ENCODE measurements around the gene NRL.

Gene NRL

GRCh38 chr14:24065408-24065807 is 49.3 kb downstream of the NRL start:
- DNase-seq = no peak

- no peak for DNase-seq
Observed at GRCh38 chr14:24064856-24065255, 49.9 kb downstream of the NRL start.

- DNase-seq = no peak
Observed at GRCh38 chr14:24064091-24064795, 50.5 kb downstream of the NRL start.

- DNase-seq = no peak
Observed at GRCh38 chr14:24063263-24063836, 51.4 kb downstream of the NRL start.

- no peak for DNase-seq
Observed at GRCh38 chr14:24062216-24062980, 52.4 kb downstream of the NRL start.

- no peak for DNase-seq
Observed at GRCh38 chr14:24060984-24061913, 53.5 kb downstream of the NRL start.

GRCh38 chr14:24060443-24060842 is 54.3 kb downstream of the NRL start:
- DNase-seq = no peak

- no peak for DNase-seq
Observed at GRCh38 chr14:24059841-24060388, 54.8 kb downstream of the NRL start.

GRCh38 chr14:24058951-24059475 is 55.7 kb downstream of the NRL start:
- no peak for DNase-seq

GRCh38 chr14:24058260-24058950 is 56.3 kb downstream of the NRL start:
- DNase-seq = no peak

- no peak for DNase-seq
Observed at GRCh38 chr14:24057867-24058259, 56.9 kb downstream of the NRL start.

GRCh38 chr14:24057271-24057670 is 57.5 kb downstream of the NRL start:
- DNase-seq = no peak

- no peak for DNase-seq
Observed at GRCh38 chr14:24056800-24057184, 58.0 kb downstream of the NRL start.

- DNase-seq = no peak
Observed at GRCh38 chr14:24055971-24056799, 58.6 kb downstream of the NRL start.

GRCh38 chr14:24054646-24055045 is 60.1 kb downstream of the NRL start:
- DNase-seq = no peak

GRCh38 chr14:24054324-24054641 is 60.5 kb downstream of the NRL start:
- no peak for DNase-seq

- no peak for DNase-seq
Observed at GRCh38 chr14:24053548-24054323, 61.0 kb downstream of the NRL start.

- DNase-seq = no peak
Observed at GRCh38 chr14:24052656-24053547, 61.8 kb downstream of the NRL start.

All from NCI-H187 treated with DMSO at 0.1 percent for 48 hours (cell line).